Measurements from ENCODE around the gene SLC24A1. TPM values are rescaled to one million over a fixed set of nuclear protein-coding genes. Genes with fewer than 3 reads are reported as not detected.

The SLC24A1 gene
- total RNA-seq, 6 experiments from 2014 or later = 7.4 to 14.6 (median 11.7) TPM

DNA sequence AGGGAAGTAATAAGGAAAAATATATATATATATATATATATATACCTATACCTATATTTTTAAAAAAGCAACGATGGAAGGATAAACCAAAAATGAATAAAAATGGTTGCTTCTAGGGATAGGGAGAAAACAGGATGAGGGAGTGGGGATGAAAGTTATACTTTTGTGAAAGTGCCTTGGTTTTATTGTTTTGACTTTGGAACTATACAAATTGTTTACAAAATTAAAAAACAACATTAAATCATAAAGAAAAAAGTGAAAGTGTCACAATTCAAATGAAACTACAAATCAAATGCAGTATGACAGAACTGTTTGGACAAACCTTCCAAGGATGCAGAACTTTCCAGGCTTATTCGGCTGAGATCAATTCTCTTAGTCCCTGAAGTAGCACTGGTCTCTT lies 54.4 kb downstream of the SLC24A1 start:
- TF ChIP-seq, protein P1, sequence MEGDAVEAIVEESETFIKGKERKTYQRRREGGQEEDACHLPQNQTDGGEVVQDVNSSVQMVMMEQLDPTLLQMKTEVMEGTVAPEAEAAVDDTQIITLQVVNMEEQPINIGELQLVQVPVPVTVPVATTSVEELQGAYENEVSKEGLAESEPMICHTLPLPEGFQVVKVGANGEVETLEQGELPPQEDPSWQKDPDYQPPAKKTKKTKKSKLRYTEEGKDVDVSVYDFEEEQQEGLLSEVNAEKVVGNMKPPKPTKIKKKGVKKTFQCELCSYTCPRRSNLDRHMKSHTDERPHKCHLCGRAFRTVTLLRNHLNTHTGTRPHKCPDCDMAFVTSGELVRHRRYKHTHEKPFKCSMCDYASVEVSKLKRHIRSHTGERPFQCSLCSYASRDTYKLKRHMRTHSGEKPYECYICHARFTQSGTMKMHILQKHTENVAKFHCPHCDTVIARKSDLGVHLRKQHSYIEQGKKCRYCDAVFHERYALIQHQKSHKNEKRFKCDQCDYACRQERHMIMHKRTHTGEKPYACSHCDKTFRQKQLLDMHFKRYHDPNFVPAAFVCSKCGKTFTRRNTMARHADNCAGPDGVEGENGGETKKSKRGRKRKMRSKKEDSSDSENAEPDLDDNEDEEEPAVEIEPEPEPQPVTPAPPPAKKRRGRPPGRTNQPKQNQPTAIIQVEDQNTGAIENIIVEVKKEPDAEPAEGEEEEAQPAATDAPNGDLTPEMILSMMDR (IDR thresholded peaks at IDR 0.05) = no peak
- Mint-ChIP-seq H3K27ac (no peak overlapping the region), H3K4me1 (ENCODE audit: low read depth) (no peaks in the 10 kb centered on the region), H3K4me3 (no peak overlapping the region), H3K27me3 (ENCODE audit: insufficient read depth) (no peaks in the 10 kb centered on the region), H3K9me3 (no peaks in the 10 kb centered on the region), H3K36me3 (ENCODE audit: low read depth) (peaks cover 5% of the 10 kb centered on the region; the same call in 1 of the 2 replicates)
- DNase-seq = no peak

DNA sequence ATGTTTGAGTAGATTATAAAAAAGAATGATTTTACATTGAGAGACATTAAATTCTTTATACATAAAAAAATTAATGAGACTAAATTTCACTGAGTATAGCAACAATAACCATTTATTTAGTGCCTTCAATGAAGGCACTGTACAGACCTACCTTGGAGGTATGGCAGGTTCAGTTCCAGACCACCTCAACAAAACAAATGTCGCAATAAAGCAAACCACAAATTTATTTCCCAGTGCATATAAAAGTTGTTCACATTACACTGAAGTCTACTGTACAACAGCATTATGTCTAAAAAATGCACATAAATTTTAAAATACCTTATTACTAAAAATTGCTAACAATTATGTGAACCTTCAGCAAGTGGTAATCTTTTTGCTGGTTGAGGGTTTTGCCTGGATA lies 58.8 kb downstream of the SLC24A1 start:
- TF ChIP-seq, protein P1 (IDR thresholded peaks at IDR 0.05) = no peak
- Mint-ChIP-seq H3K4me1 (ENCODE audit: low read depth) (no peaks in the 10 kb centered on the region), H3K27ac (no peak overlapping the region), H3K4me3 (no peak overlapping the region), H3K36me3 (ENCODE audit: low read depth) (no peaks in the 10 kb centered on the region; the same call in 1 of the 2 replicates), H3K9me3 (no peaks in the 10 kb centered on the region), H3K27me3 (ENCODE audit: insufficient read depth) (no peaks in the 10 kb centered on the region; the same call in 1 of the 2 replicates)
- DNase-seq = no peak

DNA sequence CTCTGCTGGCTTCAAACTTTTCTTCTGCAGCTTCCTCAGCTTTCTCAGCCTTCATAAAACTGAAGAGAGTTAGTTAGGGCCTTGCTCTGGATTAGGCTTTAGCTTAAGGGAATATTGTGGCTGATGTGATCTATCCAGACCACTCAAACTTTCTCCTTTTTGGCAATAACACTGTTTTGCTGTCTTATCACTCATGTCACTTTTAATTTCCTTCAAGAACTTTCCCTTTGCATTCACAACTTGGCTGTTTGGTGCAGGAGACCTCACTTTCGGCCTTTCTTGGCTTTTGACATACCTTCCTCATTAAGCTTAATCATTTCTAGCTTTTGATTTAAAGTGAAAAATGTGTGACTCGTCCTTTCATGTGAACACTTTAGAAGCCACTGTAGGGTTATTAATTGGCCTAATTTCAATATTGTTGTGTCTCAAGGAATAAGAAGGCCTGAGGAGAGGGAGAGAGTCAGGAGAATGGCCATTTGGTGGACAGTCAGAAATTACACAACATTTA lies 60.7 kb downstream of the SLC24A1 start:
- Mint-ChIP-seq H3K9me3 (no peaks in the 10 kb centered on the region), H3K36me3 (ENCODE audit: low read depth) (peaks cover 11% of the 10 kb centered on the region; the same call in 1 of the 2 replicates), H3K4me1 (ENCODE audit: low read depth) (no peaks in the 10 kb centered on the region)

DNA sequence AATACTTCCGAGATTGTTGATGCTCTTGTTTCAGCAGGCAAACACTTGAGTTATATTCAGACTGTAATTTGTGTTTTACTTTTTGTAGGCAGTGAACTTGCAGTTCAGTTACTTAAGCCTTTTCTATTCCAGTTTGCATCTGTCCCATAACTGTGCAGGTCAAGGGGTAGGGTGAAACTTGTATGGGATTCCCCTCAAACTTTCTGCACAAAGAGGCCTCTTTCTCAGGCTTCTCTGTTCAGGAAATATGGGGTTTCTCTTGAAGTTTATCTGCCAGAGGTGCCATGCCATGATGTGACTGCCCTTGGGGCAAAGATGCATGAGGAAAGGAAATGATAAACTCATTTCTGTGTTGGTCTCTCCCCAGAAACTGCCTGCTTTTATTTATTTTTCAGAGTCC lies 66.7 kb downstream of the SLC24A1 start:
- TF ChIP-seq, protein P1 (IDR thresholded peaks at IDR 0.05) = no peak
- H3K36me3 Mint-ChIP-seq (ENCODE audit: low read depth) = peaks cover 37% of the 10 kb centered on the region
- no peak overlapping the region for H3K4me3 Mint-ChIP-seq
- H3K27me3 Mint-ChIP-seq (ENCODE audit: insufficient read depth) = no peaks in the 10 kb centered on the region
- H3K27ac Mint-ChIP-seq = no peak overlapping the region
- H3K4me1 Mint-ChIP-seq (ENCODE audit: low read depth) = no peaks in the 10 kb centered on the region
- no peaks in the 10 kb centered on the region for H3K9me3 Mint-ChIP-seq
- no peak for DNase-seq

More for the DNA sequence above, 60.7 kb downstream of the SLC24A1 start:
- H3K27me3 Mint-ChIP-seq (ENCODE audit: insufficient read depth) = no peaks in the 10 kb centered on the region; the same call in 1 of the 2 replicates
- no peak overlapping the region for H3K4me3 Mint-ChIP-seq
- no peak overlapping the region for H3K27ac Mint-ChIP-seq
- TF ChIP-seq, protein P1 (IDR thresholded peaks at IDR 0.05) = no peak
- no peak for DNase-seq

DNA sequence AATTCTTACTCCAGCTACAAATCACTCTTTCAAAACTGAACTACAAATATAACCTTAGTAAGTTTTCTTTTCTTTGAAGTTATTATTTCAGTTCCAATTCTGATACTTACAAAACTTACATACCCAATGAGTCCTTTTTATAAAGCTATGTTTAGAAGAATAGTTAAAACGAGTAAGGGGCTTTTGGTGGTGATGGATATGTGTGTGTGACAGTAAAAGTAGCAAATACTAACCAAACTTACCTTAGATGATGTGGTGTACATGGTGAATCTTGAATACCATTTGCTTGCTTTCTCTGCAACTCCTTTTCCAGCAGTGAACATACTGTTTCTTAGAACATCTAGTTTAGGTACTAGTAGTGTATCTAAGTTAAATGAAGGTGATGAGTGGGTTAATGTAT lies 68.4 kb downstream of the SLC24A1 start:
- no peak for DNase-seq
- Mint-ChIP-seq H3K36me3 (ENCODE audit: low read depth) (peaks cover 37% of the 10 kb centered on the region), H3K27ac (no peak overlapping the region), H3K4me3 (no peak overlapping the region), H3K4me1 (ENCODE audit: low read depth) (no peaks in the 10 kb centered on the region), H3K9me3 (no peaks in the 10 kb centered on the region), H3K27me3 (ENCODE audit: insufficient read depth) (no peaks in the 10 kb centered on the region)
- TF ChIP-seq, protein P1 (IDR thresholded peaks at IDR 0.05) = no peak
